ENCODE results near the gene TKFC.
"Not testable (repeated sequence)": the region's sequence is repeated elsewhere in the genome, so short reads cannot be mapped to it uniquely, and the experiment has no call there.

- not testable (repeated sequence) for TF ChIP-seq CTCF (IDR thresholded peaks at IDR 0.05 in 4 of 5, conservative IDR thresholded peaks at IDR 0.05 in 1 of 5); POLR2A (IDR thresholded peaks at IDR 0.05)
Measured at GRCh38 chr11:61383859-61384258, 50.8 kb downstream of the TKFC start.
